Measurements from ENCODE around the gene RALGAPA2. TPM values are rescaled to one million over a fixed set of nuclear protein-coding genes. Genes with fewer than 3 reads are reported as not detected.
A peak's percentile ranks its signal among the peaks of the same experiment; 100 is the strongest.

The RALGAPA2 gene
- total and polyA plus RNA-seq, 3 donors from 2014 or later: 26.9 to 61.5 (median 59.2) TPM

DNA sequence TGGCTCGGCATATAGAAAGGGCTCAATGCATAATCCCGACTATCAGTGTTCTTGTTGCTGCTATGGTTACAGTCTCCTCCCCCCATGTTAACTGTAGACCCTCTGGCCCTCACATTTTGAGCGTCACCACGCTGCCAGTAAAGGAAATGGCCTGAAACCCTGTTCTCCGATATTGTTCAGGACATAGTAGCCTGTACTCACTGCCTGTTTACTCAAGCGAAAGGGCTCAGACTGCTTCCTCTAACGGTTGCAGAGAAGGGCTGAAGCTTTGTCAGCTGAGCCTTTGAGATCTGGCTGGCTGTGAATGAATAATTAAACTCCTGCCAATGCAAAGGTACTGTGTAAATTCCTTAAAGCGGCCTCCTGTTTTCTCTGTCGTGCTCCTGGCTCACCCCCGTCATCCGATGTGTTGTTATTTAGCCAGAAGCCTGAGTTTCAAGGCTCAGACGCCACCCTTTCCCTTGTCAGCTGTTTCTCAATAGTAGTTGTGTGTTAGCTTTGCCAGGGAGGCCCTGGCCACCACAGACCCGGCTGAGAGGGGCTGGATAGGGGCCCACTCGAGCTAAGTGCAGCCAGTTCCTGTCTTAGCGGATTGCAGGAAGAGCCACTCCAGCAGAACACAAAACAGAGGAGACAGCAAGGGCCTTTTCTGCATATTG, 31.2 kb upstream of the RALGAPA2 start:
- 39 to 41% methylated on average over 14 to 15 of the region's 15 CpGs for WGBS, 2 donors
- H3K27ac ChIP-seq: peak overlapping the region; percentile 74 to 82
- peaks cover 21% of the 10 kb centered on the region for H3K4me1 ChIP-seq
- TF ChIP-seq POLR2A (IDR thresholded peaks at IDR 0.05): no peak
- TF ChIP-seq, protein P1, sequence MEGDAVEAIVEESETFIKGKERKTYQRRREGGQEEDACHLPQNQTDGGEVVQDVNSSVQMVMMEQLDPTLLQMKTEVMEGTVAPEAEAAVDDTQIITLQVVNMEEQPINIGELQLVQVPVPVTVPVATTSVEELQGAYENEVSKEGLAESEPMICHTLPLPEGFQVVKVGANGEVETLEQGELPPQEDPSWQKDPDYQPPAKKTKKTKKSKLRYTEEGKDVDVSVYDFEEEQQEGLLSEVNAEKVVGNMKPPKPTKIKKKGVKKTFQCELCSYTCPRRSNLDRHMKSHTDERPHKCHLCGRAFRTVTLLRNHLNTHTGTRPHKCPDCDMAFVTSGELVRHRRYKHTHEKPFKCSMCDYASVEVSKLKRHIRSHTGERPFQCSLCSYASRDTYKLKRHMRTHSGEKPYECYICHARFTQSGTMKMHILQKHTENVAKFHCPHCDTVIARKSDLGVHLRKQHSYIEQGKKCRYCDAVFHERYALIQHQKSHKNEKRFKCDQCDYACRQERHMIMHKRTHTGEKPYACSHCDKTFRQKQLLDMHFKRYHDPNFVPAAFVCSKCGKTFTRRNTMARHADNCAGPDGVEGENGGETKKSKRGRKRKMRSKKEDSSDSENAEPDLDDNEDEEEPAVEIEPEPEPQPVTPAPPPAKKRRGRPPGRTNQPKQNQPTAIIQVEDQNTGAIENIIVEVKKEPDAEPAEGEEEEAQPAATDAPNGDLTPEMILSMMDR (IDR thresholded peaks at IDR 0.05): no peak
- no peak overlapping the region for H3K4me3 ChIP-seq
- DNase-seq: peak; percentile 66
- intact Hi-C loops (cut with DNase I; ENCODE audit: low total_unique reads): no loop called here
- H3K27me3 ChIP-seq: no peaks in the 10 kb centered on the region
- H3K36me3 ChIP-seq (ENCODE audit: low read depth, missing control alignments): no peaks in the 10 kb centered on the region
- H3K9me3 ChIP-seq: no peaks in the 10 kb centered on the region

DNA sequence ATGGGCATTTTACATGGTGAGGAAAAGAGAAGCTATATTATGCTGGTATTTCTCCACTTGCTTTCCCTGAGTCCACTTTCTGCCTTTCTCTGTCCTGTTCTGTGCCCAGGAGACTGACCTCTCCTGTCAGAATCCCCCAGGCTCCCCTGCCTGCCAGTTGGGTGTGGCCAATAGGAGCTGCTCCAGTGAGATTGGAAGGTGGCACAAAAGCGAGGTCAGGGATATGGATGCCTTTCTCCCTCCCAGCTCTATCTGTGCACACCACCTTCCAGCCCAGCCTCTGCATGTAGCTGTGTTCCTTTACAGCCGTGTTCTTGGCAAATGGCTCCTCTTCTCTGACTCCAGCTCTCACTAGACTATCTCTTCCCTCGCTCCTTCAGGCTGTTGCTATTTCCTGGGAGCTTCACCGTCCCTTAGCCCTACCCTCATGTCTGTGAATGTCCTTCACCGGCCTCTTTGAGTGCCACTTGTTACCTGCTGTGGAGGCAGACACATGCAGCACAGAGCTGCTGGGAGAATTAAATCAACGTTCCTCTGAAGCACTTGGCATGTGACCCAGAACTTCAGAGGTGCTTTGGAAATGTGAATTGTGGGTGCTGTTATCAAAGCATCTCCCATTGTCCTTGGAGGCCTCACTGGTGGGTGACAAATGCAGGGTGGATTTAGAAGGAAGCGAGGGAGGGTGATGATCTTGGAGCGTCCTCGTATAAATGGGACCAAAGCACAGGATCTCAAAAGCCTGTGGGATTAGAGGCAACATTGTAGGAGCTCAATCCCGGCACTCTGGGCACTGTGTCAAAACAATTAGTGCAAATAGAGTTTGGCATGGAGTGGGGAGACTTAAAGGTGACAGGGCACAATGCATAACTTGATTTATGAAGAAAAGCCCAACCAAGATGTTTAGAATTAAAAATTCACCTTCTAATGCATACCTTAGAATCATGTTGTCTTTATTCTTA, 28.9 kb upstream of the RALGAPA2 start:
- Histone ChIP-seq H3K27me3 (no peaks in the 10 kb centered on the region), H3K9me3 (no peaks in the 10 kb centered on the region), H3K4me3 (no peak overlapping the region), H3K4me1 (peaks cover 21% of the 10 kb centered on the region), H3K36me3 (ENCODE audit: low read depth, missing control alignments) (no peaks in the 10 kb centered on the region), H3K27ac (no peak overlapping the region)
- 67 to 75% methylated on average over 10 of the region's 10 CpGs for WGBS, 2 donors
- intact Hi-C loops (cut with DNase I; ENCODE audit: low total_unique reads): no loop called here
- no peak for DNase-seq
- TF ChIP-seq, protein P1 (IDR thresholded peaks at IDR 0.05): no peak
- TF ChIP-seq POLR2A (IDR thresholded peaks at IDR 0.05): no peak

DNA sequence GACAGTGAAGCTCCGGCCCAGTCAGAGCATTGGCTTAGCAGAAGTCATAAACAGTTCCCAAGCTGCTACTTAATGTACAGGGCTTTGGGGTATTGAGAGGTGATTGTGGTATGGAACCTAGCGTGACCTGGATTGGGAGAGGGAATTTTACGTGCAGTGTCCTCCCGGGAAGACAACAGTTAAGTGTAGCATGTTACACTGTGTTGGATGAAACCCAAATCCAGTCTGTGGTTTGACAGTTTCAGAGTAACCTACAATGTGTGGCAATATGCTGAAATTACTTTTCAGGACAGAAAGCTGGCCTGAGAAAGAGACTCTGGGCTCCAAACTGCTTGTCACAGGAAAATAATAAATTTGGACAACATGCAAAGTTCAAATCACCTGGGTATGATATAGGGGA, 28.1 kb upstream of the RALGAPA2 start:
- DNase-seq: no peak
- intact Hi-C loops (cut with DNase I; ENCODE audit: low total_unique reads): no loop called here
- WGBS, 2 donors: 84 to 85% methylated on average over 4 of the region's 4 CpGs

DNA sequence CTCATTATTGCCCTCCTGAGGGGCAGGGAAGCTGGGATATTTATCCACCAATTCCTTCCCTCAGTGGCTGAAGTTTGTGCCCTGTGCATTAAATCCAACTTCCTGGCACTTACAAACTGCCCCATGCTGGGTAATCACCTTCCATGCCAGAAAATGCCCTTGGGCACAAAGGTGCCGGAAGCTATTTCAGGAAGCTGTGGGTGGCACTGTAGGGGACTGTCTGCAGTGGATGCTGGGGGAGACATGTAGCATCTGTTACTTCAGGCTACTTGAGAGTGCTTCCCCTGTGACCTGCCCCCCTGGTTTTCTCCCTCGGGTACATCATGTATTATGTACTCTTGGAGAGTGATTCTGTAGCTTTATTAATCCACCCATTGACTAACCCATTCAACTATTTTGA, 24.7 kb upstream of the RALGAPA2 start:
- intact Hi-C loops (cut with DNase I; ENCODE audit: low total_unique reads): no loop called here
- 62 to 66% methylated on average over 2 of the region's 2 CpGs for WGBS, 2 donors

More for the DNA sequence above, 28.1 kb upstream of the RALGAPA2 start:
- no peaks in the 10 kb centered on the region for H3K9me3 ChIP-seq
- H3K27me3 ChIP-seq: no peaks in the 10 kb centered on the region
- H3K4me1 ChIP-seq: peaks cover 21% of the 10 kb centered on the region
- H3K27ac ChIP-seq: no peak overlapping the region
- H3K36me3 ChIP-seq (ENCODE audit: low read depth, missing control alignments): no peaks in the 10 kb centered on the region
- no peak overlapping the region for H3K4me3 ChIP-seq
- TF ChIP-seq POLR2A (IDR thresholded peaks at IDR 0.05): no peak
- TF ChIP-seq, protein P1 (IDR thresholded peaks at IDR 0.05): no peak

More for the DNA sequence above, 24.7 kb upstream of the RALGAPA2 start:
- H3K4me1 ChIP-seq: peaks cover 5% of the 10 kb centered on the region
- H3K36me3 ChIP-seq (ENCODE audit: low read depth, missing control alignments): no peaks in the 10 kb centered on the region
- no peak overlapping the region for H3K27ac ChIP-seq
- no peaks in the 10 kb centered on the region for H3K9me3 ChIP-seq
- H3K27me3 ChIP-seq: no peaks in the 10 kb centered on the region
- TF ChIP-seq, protein P1 (IDR thresholded peaks at IDR 0.05): no peak
- TF ChIP-seq POLR2A (IDR thresholded peaks at IDR 0.05): no peak
- DNase-seq: no peak
- no peak overlapping the region for H3K4me3 ChIP-seq

Data from testis (tissue), 3 donors.